ENCODE results near the gene SSUH2.

Gene SSUH2

DNA sequence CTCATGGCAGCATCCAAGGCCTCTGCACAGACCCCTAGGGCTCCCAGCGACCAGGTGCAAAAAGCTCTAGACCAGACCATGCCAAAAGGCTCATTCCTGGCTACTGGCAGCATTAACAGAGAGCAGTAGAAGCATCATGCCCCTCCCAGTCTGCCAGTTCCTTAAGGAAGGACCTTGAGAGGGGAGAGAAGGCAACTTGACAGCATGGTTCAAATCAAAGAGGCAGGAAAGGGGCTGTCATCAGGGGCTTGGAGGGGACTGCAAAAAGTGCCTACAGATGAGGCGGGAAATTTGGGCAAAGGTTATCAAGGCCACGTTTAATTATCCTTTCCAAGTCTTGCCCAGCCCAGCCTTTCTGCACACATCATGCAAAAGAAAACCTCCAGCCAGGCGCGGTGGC, 64.7 kb downstream of the SSUH2 start:
- no peak for DNase-seq (ENCODE audit: low read depth)

GRCh38 chr3:8579096-8579495, 65.5 kb downstream of the SSUH2 start:
- DNase-seq (ENCODE audit: low read depth), result no peak

- DNase-seq (ENCODE audit: low read depth), result no peak
These were observed 66.3 kb downstream of the SSUH2 start for GRCh38 chr3:8578282-8578681.

GRCh38 chr3:8576841-8577571, 67.6 kb downstream of the SSUH2 start:
- no peak for DNase-seq (ENCODE audit: low read depth)

DNA sequence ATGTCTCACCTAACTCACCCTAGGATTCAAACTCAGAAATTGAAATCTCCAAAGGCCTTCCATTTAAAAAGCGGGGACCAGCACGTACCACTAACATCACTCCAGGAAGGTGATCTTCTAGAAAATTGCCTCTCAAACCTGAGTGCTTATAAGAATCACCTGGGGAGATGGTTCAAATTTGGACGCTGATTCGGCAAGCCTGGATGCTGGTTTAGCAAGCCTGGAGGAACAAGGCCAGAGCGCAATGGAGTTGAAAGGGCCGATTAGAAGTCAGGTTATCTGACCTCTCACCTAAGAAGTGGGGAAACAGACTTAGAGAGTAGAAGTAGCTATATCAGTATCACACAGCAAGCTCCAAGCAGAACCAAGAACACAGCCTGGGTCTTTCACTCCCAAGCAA, 68.2 kb downstream of the SSUH2 start:
- no peak for DNase-seq (ENCODE audit: low read depth)

- DNase-seq (ENCODE audit: low read depth), result no peak
These were observed 69.1 kb downstream of the SSUH2 start for GRCh38 chr3:8575364-8576104.

DNA sequence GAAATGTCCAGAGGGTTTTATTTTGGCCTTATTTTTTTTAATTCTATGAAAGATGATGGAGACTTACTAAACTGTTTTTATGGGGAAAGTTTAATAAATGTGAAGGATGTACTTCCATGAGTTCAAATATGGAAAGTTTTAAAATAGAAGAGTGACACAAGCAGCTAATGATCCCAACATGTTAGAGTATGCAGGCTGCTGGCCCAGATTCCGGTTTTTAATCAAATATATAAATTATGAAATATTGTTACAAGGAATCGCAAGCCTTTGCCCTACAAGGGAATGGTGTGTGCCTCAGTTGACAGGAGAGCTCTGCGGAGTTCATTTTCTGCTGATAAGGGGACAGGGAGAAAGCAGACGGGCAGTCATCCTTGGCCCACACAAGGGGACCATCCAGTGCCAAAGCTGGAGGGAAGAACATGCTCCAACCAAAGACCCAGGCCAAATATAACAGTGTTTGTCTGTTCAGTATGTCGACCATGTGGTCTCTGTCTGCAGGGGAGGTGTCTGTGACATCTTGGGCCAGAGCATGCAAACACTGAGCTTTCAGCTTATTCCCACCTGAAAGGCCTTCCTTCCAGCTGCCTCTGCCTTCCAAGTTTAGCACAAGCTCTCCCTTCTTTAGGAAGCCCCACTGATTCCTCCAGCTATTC, 69.8 kb downstream of the SSUH2 start:
- no peak for DNase-seq (ENCODE audit: low read depth)

DNA sequence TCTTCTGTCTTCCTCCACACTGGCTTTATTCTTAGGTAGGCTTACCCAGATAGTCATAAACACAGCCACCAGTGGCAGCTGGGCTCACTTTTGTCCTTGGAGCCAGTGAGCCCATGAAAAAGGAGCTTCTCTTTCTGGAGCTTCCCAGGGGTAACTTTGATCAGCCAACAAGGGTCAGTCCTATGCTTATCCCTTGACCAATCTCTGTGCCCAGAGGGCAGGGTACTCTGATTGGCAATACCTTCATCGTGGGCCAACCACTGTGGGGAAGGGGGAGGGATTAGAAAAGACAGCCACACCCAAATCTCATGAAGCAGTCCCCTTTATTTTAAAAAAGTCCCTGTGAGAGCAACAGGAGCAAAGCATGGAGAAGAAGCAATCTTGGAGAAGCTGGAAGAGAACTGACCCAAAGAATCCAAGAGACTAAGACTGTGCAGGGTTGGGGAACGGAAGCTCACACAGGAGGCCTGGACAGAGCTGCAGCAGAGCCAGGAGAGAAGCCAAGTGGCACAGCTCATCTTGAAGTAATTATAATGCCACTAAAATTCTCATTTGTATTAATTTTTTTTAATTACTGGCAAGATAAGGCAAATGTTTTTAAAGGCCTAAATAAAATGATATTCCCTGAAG, 70.4 kb downstream of the SSUH2 start:
- DNase-seq (ENCODE audit: low read depth), result no peak

- no peak for DNase-seq (ENCODE audit: low read depth)
These were observed 71.2 kb downstream of the SSUH2 start for GRCh38 chr3:8573342-8573926.

DNA sequence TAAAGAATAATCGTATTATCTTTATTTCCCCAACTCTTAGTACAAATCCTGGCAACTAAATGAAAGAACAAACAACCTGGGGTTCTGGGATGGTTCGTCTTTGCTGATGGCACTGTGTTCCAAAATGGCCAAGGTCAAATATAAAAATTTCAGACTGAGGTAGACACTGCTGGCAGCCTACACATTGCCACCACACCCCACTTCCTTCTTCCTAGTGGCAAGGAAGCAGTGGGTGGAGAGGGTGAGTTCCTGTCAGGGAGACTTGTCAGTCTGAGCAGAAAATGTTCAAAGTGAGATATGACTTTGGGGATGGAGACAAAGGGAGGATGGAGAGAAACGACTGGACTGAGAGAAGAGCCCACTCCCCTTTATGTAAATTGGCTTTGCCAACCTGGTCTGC, 73.3 kb downstream of the SSUH2 start:
- no peak for DNase-seq (ENCODE audit: low read depth)

All from stimulated activated CD8-positive, alpha-beta memory T cell treated with anti-CD3 and anti-CD28 coated beads, Interleukin-15, amount 100 ng/mL, for 24 hours (primary cell).